ENCODE data around the gene ANKRD23.

The ANKRD23 gene

GRCh38 chr2:96853321-96853720 is 9.5 kb upstream of the ANKRD23 start:
- H3K4me3 ChIP-seq (ENCODE audit: low read depth, low read length): no peak overlapping the region
- no peaks in the 10 kb centered on the region for H3K4me1 ChIP-seq
- H3K36me3 ChIP-seq: no peaks in the 10 kb centered on the region
- no peaks in the 10 kb centered on the region for H3K27me3 ChIP-seq
- TF ChIP-seq, protein P1, sequence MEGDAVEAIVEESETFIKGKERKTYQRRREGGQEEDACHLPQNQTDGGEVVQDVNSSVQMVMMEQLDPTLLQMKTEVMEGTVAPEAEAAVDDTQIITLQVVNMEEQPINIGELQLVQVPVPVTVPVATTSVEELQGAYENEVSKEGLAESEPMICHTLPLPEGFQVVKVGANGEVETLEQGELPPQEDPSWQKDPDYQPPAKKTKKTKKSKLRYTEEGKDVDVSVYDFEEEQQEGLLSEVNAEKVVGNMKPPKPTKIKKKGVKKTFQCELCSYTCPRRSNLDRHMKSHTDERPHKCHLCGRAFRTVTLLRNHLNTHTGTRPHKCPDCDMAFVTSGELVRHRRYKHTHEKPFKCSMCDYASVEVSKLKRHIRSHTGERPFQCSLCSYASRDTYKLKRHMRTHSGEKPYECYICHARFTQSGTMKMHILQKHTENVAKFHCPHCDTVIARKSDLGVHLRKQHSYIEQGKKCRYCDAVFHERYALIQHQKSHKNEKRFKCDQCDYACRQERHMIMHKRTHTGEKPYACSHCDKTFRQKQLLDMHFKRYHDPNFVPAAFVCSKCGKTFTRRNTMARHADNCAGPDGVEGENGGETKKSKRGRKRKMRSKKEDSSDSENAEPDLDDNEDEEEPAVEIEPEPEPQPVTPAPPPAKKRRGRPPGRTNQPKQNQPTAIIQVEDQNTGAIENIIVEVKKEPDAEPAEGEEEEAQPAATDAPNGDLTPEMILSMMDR (IDR thresholded peaks at IDR 0.05; ENCODE audit: low read depth, low read length): no peak
- no peak for DNase-seq
- H3K9me3 ChIP-seq: no peaks in the 10 kb centered on the region

GRCh38 chr2:96852667-96853066 is 8.8 kb upstream of the ANKRD23 start:
- Histone ChIP-seq H3K9me3 (no peaks in the 10 kb centered on the region), H3K36me3 (no peaks in the 10 kb centered on the region), H3K27me3 (no peaks in the 10 kb centered on the region), H3K4me1 (no peaks in the 10 kb centered on the region), H3K4me3 (ENCODE audit: low read depth, low read length) (no peak overlapping the region)
- TF ChIP-seq, protein P1 (IDR thresholded peaks at IDR 0.05; ENCODE audit: low read depth, low read length): no peak
- DNase-seq: no peak

DNA sequence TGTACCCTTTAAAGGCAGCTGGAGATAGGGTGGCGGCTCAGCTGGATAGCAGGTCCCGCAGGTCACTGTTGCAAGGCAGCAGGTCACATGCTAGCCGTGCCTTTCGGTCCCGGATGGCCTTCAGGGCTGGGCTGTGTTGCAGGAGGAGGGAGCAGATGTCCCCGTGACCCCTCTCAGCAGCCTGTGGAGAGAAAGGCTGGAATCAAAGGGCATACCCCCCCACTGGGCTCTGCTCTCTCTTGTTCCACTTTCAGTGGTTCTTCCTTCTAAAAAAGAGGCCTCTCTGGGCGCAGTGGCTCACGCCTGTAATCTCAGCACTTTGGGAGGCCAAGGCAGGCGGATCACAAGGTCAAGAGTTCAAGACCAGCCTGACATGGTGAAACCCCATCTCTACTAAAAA is 4.4 kb upstream of the ANKRD23 start:
- Histone ChIP-seq H3K36me3 (no peaks in the 10 kb centered on the region), H3K4me3 (ENCODE audit: low read depth, low read length) (no peak overlapping the region), H3K4me1 (no peaks in the 10 kb centered on the region), H3K9me3 (no peaks in the 10 kb centered on the region), H3K27me3 (no peaks in the 10 kb centered on the region)
- TF ChIP-seq, protein P1 (IDR thresholded peaks at IDR 0.05; ENCODE audit: low read depth, low read length): no peak
- DNase-seq: no peak

DNA sequence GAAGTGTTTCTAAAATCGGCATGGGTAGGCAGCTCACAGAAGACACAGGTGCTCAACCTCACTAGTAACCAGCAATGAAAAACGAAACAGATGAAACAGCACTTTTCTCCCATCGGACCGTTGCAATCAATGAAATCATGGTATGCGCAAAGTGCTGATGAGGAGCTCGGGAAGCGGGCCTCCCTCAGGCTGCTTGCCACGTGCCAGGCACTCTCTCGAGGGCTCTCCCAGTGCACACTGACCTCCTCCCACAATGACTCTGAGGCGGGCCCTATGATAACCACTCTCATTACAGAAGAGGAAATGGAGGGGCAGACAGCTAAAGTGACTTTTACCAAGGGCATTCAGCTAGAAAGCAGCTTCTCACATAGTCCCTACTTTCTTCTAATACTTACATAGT is 3.8 kb upstream of the ANKRD23 start:
- no peaks in the 10 kb centered on the region for H3K36me3 ChIP-seq
- H3K4me3 ChIP-seq (ENCODE audit: low read depth, low read length): no peak overlapping the region
- TF ChIP-seq, protein P1 (IDR thresholded peaks at IDR 0.05; ENCODE audit: low read depth, low read length): no peak
- no peak for DNase-seq
- no peaks in the 10 kb centered on the region for H3K27me3 ChIP-seq
- H3K9me3 ChIP-seq: no peaks in the 10 kb centered on the region
- no peaks in the 10 kb centered on the region for H3K4me1 ChIP-seq

DNA sequence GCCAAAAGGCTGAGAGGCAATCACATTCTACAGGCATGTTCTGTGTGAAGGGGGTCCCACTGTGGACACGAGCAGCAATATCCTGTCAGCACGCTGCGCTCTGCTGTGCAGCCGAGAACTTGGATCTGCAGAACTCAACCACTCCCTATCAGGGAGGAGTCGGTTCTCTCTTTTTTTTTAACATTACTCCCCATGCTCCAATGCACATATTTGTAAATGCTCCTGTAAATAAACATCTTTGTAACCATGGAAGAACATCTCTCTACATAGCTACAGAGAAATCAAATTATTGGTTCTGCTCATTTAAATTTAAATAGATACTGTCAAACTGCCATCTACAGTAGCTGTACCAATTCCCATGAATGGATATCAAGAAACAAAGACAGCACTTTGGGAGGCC is 3.0 kb upstream of the ANKRD23 start:
- TF ChIP-seq, protein P1 (IDR thresholded peaks at IDR 0.05; ENCODE audit: low read depth, low read length): no peak
- no peak for DNase-seq
- H3K36me3 ChIP-seq: no peaks in the 10 kb centered on the region
- H3K9me3 ChIP-seq: no peaks in the 10 kb centered on the region
- H3K4me1 ChIP-seq: no peaks in the 10 kb centered on the region
- H3K27me3 ChIP-seq: no peaks in the 10 kb centered on the region
- H3K4me3 ChIP-seq (ENCODE audit: low read depth, low read length): no peak overlapping the region

GRCh38 chr2:96844405-96844808 is 586 bp upstream of the ANKRD23 start:
- Histone ChIP-seq H3K27me3 (no peaks in the 10 kb centered on the region), H3K4me3 (ENCODE audit: low read depth, low read length) (no peak overlapping the region), H3K36me3 (no peaks in the 10 kb centered on the region), H3K9me3 (no peaks in the 10 kb centered on the region), H3K4me1 (no peaks in the 10 kb centered on the region)
- TF ChIP-seq, protein P1 (IDR thresholded peaks at IDR 0.05; ENCODE audit: low read depth, low read length): no peak
- DNase-seq: no peak

Measured in BE2C (cell line).